Stimulated activated CD4-positive, alpha-beta T cell treated with anti-CD3 and anti-CD28 coated beads, Interleukin-4, amount 100 ng/mL, for 1 hour (primary cell): ENCODE results near the gene HOXD10.

ENCODE experiments used
- DNase-seq: peaks from one replicate; pipeline ENCODE4 v3.0.0-alpha.2; 2020

The HOXD10 gene

DNA sequence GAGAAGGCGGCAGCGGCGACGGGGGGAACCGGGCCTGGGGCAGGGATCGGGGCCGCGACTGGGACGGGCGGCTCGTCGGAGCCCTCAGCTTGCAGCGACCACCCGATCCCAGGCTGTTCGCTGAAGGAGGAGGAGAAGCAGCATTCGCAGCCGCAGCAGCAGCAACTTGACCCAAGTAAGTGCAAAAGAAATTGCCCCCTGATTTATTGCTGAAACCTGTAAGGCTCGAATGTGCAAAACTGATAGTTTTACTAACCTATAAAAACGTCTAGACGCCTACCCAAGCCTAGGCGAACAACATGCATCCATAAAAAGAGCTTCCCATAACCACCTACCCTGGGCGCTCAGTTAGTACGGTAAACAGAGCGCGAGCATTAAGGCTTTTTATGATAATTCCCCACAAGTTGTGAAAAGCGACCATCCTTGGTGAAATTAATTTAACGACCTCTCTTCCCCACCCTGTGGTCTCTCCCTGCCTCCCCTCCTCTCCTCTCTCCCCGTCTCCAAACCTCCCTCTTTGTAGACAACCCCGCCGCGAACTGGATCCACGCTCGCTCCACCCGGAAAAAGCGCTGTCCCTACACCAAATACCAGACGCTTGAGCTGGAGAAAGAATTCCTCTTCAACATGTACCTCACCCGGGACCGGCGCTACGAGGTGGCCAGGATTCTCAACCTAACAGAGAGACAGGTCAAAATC lies 7.0 kb downstream of the HOXD10 start:
- no peak for DNase-seq

DNA sequence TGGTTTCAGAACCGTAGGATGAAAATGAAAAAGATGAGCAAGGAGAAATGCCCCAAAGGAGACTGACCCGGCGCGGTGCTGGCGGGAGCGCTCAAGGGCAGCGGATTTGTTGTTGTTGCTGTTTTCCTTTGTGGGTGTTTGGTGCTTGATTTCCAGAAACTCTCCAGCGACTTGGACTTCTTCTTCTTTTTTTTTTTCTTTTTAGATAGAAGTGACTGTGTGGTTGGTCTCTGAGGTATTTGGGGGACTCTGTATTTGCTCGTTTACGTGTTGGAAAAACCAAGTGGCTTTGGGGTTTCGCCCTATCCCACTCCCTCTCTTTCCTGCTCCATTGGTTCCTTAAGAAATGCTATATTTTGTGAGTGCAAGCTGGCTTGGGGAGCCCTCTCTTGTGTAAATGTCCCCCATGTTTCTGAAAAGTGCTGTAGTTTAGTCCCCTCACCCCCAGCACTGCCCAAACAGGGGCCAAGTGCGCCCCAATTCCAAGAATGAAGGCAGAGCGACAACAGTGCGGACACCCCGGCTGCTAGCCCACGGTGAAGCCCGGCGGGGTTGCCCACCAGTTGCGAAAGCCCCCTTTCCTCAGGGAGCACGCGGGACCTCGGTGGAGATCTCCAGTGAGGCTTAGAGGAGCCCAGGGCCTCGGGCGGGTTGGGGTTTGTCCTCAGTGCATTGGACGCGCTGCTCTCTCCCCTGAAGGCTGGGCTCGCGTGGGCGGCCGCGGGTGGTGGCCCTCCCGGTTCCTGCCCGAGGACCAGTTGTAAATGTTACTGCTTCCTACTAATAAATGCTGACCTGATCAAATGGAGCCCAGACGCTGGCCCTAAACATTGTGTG lies 7.8 kb downstream of the HOXD10 start:
- DNase-seq: no peak

DNA sequence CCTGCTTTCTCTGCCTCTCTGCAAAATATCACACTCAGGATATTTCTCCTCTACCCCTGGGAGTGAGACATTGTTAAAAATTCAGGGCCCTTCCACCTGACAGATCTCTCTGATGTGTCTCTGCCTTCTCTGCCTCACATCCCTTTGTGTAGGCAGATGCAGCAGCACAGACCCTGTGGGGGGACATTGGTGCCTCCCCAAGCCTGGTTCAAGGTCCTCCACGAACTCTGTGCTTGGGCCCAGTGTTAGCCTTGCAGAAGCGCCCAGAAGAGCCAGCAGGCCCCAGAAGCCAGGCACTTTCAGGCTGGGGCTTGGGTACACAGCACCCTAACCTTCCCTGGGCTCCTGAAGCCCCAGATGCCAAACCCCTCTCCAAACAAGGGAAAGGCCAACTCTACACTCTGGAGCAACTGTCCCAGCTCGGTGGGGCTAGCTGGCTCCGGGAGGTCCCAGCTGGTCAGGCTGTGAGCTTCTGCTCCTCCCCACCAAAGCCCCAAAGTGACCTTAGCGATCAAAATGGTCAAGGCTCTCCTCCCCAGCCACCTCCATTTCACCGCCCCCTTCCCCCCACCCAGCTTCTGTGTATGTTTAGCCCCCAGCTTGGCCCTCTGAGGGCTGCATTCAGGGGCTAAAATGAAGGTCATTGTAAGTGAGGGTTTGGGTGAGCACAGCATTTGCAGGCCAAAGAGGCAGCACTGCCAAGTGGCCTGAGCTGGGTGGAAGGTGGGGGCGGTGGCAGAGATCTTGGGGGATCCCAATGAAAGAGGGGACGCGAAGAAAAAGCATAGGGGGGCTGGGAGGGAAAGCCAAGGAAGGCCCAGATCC lies 8.6 kb downstream of the HOXD10 start:
- no peak for DNase-seq

DNA sequence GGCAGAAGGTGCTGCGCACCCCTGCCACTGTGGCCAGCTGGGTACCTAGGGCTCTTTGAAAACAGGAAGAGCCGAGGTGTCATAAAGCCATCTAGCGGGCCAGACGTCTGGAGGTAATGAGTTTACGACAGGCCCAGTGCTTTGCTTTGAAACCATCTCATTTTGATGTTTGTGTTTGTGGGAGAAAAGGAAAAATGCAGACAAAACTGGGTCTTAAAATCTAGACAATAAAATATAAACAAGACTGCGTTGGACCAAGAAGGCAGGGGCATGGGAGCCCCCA lies 9.1 kb downstream of the HOXD10 start:
- no peak for DNase-seq

DNA sequence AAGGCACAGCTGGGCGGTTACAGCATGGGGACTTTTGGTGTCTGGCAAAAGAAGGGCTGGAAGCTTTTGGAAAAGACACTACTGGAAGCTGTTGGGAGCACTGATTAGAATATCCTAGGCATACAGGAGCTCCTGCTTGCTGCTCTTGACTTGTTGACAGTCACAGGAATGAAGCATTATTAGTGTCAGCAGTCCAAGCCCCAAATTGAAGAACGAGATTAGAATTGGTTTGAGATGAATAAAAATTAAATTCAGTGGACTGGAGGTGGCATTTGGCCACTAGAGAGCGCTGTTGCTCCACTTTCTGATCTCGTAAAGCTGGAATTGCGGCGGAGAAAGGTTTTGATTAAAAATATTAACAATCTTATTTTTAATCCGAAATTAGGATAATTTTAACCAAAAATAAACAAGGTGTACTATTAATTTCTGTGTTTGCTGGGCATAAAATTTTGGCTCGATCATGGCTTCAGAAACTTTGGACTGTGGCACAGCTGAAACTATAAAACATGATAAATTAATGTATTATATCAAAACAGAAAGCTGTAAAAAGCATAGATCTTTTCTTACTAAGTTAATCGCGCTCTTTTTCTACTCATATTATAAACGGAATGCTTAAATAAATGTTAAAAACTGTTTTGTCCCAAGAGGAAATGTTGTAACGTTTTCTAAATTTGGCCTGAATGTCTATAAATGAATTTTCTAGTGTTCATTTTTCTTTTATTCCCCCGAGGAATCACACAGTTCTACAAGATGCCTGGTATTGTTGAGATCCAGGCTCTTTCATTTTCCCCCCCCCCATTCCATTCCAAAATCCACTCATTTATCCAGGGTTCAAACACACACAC lies 10.6 kb downstream of the HOXD10 start:
- DNase-seq: peak; percentile 72

DNA sequence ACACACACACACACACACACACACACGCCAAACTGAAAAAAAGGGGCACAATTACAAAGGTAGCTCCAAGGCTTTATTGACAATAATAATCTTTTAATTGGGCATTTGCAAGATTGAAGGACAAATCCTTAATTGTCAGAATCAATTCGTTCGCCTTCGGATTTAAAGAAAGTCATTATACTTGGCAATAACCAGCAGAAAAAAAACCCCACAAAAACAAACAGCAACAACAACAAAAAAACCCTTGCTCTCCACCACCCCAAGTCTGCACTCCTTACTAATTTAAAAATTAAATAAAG lies 11.1 kb downstream of the HOXD10 start:
- DNase-seq: no peak

DNA sequence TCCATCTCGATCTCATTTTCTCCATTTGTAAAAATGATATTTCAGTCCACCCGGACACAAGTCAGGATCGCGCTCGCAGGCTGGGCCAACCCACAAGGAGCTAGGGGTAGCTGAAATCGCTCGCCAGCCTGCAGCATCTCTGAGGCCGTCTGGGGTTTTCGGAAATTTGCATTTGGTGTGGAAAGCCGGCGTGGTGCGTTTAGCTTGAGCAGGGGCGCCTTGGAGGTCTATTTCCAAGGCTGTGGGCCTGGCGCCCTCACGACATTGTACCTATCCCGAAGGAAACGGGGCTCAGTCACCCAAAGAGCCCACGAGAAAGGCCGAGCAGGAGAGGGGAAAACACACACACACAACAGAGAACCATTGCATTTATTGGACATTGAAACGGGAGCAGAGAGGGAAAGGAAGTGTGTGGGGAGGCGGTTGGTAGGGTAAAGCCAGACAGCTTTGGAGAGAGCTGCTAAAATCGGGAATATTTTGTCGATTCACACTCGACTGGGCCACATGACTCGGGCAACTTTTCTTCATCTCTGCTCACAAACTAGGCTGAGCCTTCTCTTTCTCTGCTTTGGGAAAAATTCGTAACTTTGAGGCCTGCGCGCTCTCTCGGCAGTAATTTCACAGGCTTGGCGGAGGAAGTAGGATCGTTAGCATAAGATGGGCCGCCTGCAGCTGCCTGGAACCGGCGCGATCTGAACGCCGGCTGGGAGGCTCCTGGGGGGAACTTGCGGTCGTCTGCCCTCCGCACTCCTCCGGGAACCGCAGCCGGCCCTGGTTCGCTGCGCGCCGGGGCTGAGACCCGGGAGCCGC lies 11.8 kb downstream of the HOXD10 start:
- no peak for DNase-seq

DNA sequence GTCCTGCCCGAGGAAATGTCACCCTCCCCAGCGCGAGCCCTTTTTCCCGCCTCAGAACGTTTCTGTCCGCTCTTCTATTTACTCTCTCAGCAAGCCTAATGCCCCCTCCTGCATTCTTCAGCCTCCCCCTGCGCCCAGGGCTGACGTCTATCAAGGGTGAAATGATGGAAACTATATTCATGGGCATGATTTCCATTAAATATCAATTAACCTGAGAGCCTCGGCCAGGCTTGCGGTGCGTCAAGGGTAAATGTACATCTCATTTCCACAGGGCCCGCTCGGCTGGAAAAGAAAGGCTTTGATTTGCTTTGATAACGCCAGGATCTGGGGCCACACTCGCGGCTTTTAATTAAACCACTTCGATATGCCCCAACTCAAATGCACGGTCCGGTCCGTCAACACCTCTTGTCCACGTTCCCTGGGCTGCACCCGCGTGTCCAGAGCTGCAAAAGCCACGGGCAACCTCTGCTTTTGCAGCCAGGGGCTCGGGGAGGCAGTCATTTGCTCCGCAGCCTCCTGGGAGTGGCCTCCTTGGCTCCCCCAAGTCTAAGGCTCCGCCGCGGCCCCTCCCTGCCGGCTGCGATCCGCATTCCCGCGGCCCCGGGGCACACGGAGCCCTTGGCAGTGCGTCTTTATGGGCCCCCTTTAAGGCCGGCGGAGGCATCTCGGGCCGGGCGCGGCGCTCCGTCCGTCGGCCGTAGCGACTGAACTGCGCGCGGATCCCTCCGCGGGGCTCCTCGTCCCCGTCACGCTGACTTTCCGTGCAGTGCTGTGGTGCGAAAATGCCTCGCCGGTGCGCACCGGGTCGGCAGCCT lies 12.6 kb downstream of the HOXD10 start, which contains the start of gene HOXD8:
Gene HOXD8, plus strand, starts transcription at position 724 of the 815 bp plus-strand sequence. CDS start 662 bp downstream, outside the sequence.
- DNase-seq: peak; percentile 32

DNA sequence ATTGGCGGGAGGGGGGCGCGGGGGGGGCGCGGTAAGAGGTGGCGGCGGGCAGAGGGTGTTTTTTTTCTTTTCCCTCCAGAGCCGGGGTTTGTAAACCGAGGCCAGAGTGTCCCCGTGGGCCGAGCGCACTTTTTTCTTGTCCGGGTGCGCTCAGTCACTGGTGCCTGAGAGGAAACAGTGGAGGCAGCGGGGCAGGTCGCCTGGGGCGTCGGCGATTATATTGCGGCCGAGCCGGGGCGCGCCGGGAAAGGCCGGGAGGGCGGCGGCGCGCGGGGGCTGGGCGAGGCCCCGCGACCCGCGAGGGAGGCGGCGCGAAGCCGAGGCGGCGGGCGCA lies 13.2 kb downstream of the HOXD10 start:
- DNase-seq: no peak

DNA sequence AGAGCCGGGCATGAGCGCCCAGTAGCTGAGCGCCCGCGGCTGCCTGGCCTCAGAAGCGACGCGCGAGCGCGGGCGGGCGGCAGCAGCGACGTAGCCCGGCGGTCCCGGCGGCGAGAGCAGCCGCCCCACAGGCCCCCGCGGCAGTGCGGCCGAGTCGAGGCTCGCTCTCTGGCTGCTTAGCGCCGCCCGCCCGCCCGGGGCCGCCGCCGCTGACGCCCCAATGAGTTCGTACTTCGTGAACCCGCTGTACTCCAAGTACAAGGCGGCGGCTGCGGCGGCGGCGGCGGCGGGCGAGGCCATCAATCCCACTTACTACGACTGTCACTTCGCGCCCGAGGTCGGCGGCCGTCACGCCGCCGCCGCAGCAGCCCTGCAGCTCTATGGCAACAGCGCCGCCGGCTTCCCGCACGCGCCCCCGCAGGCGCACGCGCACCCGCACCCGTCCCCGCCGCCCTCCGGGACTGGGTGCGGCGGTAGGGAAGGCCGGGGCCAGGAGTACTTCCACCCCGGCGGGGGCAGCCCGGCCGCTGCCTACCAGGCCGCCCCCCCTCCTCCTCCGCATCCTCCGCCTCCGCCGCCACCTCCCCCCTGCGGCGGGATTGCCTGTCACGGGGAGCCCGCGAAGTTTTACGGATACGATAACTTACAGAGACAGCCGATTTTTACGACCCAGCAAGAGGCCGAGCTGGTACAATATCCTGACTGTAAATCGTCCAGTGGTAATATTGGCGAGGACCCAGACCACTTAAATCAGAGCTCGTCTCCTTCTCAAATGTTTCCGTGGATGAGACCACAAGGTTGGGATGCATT lies 13.8 kb downstream of the HOXD10 start:
- peak; percentile 32 for DNase-seq

DNA sequence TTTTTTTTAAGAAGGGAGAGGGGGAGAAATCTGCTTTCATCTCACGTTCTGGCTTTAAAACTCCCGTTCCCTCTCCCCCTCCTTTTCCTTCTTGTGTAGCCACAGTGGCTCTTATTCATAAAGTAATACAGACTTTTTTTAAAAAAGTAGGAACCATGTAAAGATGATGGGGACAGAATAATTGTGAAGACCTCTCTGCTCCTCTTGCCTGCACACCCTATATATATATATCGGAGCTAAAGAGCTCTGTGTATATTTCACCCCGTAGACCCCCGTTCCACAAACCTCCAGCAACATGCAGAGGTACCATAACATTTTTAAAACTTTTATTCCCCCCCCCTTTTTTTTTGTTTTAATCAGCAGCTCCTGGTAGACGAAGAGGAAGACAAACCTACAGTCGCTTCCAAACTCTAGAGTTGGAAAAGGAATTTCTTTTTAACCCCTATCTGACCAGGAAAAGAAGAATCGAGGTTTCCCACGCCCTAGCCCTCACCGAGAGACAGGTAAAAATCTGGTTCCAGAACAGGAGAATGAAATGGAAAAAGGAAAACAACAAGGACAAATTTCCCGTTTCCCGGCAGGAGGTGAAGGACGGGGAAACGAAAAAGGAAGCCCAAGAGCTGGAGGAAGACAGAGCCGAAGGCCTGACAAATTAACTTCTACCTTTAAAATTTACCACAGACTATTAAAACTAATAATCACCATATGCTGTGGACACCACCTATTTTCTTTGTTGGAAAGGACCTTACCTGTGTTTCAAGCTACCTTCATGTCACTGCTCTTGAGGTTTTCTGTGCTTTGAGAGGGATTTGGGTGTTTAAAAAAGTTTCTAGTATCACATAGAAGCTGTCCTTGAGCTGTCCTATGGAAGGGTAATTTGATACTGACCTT lies 14.6 kb downstream of the HOXD10 start:
- no peak for DNase-seq

DNA sequence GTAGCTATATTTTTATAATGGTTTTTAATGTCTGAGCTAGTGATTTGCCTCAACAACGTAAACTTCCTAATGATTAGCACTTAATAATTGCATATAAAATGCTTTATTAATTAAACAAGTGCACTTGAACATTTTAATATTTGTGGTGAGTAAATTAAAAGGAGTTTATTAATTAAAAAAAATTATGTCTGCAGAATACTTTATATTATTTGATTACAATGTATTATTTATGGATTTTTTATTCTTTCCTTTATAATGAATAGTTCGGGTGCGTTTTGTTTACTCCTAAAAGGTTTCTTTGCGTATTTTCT lies 15.2 kb downstream of the HOXD10 start:
- no peak for DNase-seq

DNA sequence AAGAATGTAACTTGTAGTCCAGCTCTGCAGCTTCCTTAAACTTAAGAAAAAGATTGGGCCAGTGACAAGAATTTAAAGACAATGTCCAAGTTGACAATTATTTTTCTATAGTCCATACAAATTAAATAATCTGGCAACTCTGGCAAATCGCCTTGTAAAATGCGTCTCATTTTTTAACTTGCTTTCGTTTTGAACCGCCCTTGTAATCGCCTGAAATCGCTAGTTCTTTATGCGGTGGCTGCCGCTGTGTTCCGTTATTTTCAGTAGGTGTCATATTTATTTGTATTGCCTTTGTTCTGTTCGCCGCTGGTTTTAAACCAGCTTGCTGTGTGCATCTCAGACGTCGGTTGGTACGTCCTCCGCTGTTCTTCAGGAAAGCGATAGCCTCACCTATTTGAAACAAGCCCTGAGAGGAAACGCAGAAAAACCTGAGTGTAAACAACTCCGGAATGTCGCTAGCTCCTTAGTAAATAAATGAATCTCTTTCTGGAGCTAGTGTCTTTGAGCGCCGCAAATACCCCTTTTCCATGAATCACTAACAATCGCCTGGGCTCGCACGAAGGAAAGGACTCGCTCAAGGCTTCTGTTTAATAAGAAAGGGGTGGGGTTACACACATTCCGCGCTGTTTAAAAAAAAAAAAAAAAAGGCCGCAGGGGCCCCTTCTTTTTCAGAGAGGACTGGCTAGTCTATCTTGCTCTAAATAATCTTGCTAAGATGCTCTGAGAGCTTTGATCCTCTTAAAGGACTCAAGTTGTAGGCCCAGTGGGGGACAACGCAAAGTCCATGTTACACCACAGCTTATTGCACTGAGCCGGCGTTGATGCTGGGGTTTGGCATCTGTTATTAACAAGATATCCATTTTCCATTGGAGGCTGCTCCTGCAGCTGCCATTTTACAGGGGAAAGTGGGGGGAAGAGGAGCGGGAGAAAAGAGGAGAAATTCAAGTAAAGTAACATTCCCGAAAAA lies 15.9 kb downstream of the HOXD10 start:
- DNase-seq: no peak

DNA sequence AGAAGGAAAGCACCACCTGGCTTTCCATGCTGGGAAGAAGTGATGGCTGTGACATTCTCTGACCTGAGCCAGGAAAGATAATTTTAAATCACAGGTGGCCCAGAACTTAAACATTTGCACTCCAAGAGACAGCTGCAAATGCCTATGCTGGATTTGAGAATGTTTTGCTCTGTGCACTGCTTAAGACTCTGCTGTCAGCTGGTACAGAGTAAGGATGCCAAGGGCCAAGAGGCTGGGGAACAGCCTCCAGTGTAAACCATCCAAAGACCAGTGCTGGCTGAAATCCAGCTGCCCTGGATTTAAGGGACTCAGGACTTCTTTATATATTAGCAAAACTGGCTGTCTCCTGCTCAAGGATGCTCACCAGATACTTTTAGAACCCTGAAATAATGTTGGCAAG lies 16.8 kb downstream of the HOXD10 start:
- DNase-seq: no peak

DNA sequence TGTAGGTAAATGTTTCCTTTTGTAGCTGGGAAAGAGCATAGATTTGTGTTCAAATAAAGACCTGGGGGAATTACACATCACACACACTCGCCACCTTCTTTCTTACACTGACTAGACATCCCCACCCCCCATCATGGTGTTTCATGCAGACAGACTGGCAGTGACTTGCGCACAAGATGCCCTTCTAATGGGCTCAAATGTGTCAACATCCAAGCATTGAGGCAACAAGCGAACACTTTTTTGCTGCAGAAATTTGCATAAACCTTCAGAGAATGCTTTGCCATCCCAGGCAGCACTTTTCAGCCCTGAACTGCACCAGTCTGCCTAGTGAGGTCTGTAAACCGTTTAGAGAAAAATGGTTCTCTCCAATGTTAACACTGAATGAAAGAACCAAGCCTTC lies 17.5 kb downstream of the HOXD10 start:
- DNase-seq: no peak

DNA sequence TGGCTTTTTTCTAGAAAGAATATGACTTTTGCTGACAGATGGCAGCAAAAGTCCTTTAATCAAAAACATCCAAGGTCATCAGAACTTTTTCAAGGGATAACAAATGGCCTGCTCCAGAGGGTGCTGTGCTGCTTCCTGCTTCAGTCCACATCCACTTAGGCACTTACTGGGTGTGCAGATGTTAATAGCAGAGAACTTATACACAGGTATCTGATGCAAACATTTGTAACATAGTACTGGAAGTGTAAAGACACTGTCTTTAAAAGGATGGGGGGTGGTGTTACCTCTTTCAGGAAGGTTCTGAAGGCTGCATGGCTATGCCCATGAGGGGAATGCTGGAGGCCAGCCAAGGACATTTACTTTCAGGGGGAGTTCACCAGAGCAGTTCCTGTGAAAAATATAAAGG lies 18.5 kb downstream of the HOXD10 start:
- no peak for DNase-seq

DNA sequence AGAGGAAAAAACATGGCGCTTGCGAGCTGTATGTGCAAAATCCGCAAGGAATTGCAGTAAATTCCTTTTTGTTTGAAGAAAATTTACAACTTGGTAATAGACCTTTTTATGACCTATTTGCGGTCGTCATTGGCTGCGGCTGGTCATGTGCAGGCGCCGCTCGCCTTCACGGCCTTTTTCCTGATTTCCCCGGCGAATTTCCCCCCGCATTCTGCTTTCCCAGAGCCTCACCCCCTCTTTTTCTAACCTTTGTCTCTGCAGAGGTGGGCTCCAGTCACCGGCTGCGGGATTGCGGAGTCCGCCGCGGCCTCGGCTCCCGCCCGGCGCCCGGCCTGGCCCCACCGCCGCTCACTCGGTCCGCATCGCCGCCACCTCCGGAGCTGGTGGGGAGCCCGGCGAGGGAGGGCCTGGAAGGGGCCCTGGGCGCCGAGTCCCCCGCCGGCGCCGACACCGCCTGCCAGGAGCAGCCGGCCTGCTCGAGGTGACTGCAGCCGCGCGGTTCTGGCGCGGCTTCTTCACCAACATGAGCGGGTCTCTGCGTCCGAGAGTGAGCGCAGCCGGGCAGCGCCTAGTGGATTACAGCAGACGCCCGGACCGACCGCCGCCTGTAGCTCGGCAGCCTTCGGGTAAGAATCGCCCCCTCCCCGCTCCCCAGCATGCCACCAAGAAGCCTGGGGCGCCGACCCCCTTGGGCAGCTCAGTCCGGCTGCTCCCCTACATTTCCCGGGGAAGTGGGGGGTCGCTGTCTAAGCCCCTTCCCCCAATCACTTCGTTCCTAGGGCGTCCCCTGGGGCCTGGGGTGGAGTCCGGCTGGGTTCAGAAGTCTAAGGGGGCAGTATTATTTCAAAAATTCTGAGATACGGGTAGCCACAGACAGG lies 20.0 kb downstream of the HOXD10 start:
- DNase-seq: no peak
